GM10248 (cell line): Measurements from ENCODE around the gene PLCL1.
"Not testable (repeated sequence)": the region's sequence is repeated elsewhere in the genome, so short reads cannot be mapped to it uniquely, and the experiment has no call there.

Source experiments
- CTCF ChIA-PET: fragments of 300-600 bp; sonication (Branson Sonifier 250); formaldehyde crosslinking; extraction: SDS; loops from one replicate; lab custom pipeline; 2021; ENCODE audit warnings: antibody characterized with exemption; lab: Yijun Ruan, JAX
- POLR2A ChIA-PET: fragments of 350-650 bp; sonication (Branson Sonifier 250); formaldehyde crosslinking; extraction: SDS; loops from one replicate; lab custom pipeline; 2020; ENCODE audit warnings: antibody characterized with exemption; lab: Yijun Ruan, JAX
- DNase-seq: peaks from one replicate; pipeline ENCODE4 v3.0.0; 2012; ENCODE audit errors: extremely low spot score
- TF ChIP-seq, protein P1 (sequence below): IDR thresholded peaks from 2 replicates; pipeline ENCODE4 v1.5.1; 2012; ENCODE audit warnings: mild to moderate bottlenecking, low read depth; ENCODE audit errors: extremely low read depth, missing control alignments, control extremely low read depth

Gene PLCL1

DNA sequence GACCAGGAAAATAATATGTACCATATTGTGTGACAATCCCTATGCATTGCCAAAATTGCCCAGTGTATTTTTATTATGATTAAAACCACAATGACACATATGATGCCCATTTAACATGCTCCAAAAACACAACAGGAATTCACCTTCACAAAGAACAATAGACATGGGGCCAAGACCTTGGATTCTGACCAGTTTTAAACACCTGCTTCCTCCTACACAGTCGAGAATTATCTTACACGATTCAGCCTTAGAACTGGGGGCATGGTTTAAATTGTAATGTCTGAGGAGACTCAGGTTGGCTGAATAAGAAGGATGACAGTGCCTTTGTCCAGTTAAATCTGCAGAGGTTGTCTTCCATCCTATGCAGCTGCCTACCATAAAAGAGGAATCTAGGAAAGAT is 212.7 kb downstream of the PLCL1 start:
- TF ChIP-seq, protein P1, sequence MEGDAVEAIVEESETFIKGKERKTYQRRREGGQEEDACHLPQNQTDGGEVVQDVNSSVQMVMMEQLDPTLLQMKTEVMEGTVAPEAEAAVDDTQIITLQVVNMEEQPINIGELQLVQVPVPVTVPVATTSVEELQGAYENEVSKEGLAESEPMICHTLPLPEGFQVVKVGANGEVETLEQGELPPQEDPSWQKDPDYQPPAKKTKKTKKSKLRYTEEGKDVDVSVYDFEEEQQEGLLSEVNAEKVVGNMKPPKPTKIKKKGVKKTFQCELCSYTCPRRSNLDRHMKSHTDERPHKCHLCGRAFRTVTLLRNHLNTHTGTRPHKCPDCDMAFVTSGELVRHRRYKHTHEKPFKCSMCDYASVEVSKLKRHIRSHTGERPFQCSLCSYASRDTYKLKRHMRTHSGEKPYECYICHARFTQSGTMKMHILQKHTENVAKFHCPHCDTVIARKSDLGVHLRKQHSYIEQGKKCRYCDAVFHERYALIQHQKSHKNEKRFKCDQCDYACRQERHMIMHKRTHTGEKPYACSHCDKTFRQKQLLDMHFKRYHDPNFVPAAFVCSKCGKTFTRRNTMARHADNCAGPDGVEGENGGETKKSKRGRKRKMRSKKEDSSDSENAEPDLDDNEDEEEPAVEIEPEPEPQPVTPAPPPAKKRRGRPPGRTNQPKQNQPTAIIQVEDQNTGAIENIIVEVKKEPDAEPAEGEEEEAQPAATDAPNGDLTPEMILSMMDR, result no peak
- ChIA-PET POLR2A (no interaction called here), CTCF (no interaction called here)
- no peak for DNase-seq

DNA sequence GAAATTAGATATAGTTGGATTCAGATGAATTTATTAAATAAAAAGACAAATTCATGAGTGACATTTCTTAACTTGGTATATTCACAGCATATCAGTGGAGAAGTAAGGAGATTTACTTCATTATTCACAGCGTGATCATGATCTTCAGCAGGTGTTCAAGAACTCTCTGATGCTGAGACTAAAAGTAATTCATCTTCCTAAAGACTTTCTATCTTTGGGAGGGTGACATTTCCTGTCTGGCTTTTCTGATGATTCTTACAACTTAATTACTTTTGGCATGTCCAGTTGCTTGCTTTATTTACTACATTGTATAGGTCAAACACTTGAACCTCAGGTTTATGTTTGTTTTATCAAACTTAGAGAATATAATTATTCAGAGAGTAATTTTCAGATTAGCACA is 224.6 kb downstream of the PLCL1 start:
- POLR2A ChIA-PET, result no interaction called here
- TF ChIP-seq, protein P1, result no peak
- no peak for DNase-seq

DNA sequence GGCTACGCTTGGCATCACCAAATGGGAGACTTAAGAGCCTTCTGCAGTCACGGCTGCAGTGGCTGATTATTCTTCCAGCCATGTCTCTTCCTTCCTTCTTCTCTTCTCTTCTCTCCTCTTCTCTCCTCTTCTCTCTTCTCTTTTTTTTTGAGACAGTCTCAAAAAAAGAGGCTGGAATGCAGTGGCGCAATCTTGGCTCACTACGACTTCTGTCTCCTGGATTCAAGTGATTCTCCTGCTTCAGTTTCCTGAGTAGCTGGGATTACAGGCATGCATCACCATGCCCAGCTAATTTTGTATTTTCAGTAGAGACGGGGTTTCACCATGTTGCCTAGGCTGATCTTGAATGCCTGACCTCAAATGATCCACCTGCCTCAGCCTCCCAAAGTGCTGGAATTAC is 225.2 kb downstream of the PLCL1 start:
- CTCF ChIA-PET, DNase-seq, POLR2A ChIA-PET: not testable (repeated sequence)

More for the DNA sequence above, 224.6 kb downstream of the PLCL1 start:
- CTCF ChIA-PET, result no interaction called here

DNA sequence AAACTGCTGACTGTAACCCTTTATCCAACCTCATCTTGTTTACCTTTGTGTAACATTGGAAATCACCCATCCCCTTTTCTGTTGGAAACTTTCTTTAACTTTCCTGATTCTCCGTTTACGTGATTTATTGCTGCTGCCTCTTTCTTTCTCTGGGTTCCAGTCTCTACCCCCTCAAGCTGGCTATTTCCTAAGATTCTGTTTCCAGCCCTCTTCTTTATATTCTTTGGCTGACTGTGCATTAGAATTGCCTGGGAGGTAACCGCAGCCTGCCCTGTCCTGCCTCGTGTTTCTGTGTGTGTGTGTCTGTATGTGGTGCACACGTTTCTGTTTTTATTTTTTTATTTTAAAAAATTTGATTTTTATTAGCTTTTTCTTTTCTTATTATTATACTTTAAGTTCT is 229.2 kb downstream of the PLCL1 start:
- ChIA-PET POLR2A (no interaction called here), CTCF (no interaction called here)
- TF ChIP-seq, protein P1, result no peak
- DNase-seq, result no peak

DNA sequence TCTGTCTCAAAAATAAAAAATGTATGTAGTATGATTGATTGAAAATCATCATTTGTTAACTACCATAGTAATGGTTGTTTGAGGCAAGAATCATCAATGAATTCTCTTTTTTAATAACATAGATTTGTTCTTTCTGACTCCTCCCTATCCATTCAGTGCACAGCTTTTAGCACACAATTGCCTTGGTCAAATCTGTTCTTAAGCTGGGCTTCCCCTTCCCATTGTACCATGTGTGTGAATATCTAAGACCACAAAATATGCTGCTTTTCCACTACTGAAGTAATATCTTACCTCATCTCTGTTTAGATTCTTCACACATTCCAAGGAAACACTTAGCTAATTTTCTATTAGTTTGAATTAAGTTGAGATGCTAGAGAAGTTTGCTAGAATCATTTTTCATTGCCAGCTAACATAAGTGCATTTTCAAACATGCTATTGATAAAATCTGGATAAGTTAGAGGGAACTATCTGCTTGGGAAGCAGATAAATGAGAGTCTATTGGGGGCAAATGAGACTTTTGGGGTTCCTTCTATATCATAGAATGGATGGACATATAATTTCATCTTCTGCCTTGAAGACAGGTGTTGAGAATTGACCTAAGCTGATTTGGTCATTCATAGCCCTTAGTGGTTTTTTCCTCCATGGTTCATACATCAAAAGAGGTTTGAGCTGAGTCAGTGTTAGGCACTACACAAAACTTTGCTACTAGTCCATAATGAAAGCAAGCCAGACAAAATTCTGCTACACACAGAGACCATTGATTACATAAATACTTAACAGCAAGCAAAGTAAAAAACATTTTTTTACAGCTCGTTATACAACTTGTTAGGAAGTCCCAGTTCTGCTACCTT is 231.9 kb downstream of the PLCL1 start:
- CTCF ChIA-PET, result interaction anchor here (1.1 to 1.6 kb wide), 6 partner anchors 10 to 223 kb away, joined by 3 to 7 read pairs (median 4); no protein-coding TSS in a partner anchor
- POLR2A ChIA-PET, result no interaction called here
- TF ChIP-seq, protein P1, result no peak
- DNase-seq, result no peak

DNA sequence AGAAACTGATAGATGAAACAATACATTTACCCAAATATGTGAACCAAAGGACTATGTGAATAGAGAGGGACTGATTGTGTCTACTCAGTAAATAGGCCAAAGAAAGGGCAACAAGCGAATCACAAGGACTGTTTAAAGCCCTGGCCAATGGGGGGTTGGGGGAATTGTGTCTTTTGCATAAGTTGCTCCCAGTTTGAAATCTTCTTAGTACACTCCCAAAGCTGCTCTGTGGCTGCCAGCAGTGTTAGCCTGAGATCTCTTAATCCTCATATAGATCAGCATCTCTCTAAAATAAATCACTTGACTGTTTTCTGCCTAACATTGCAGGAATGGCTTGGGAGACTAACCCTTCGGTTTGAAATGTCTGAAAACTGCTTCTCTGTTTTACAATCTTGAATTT is 236.4 kb downstream of the PLCL1 start:
- no peak for DNase-seq

More for the DNA sequence above, 236.4 kb downstream of the PLCL1 start:
- ChIA-PET CTCF (interaction anchor here (1.4 kb wide), 1 partner anchor 10 kb away, joined by 4 read pairs; no protein-coding TSS in a partner anchor), POLR2A (no interaction called here)
- TF ChIP-seq, protein P1, result no peak
